ENCODE measurements around the gene NCOA4.
A peak's percentile ranks its signal among the peaks of the same experiment; 100 is the strongest.
"Not testable (repeated sequence)": the region's sequence is repeated elsewhere in the genome, so short reads cannot be mapped to it uniquely, and the experiment has no call there.

NCOA4 gene

GRCh38 chr10:46052057-46052790, 21.8 kb upstream of the NCOA4 start:
- no peak for DNase-seq (ENCODE audit: low read depth)

GRCh38 chr10:46050941-46051623, 20.7 kb upstream of the NCOA4 start:
- DNase-seq (ENCODE audit: low read depth) = no peak

GRCh38 chr10:46049497-46049831, 19.0 kb upstream of the NCOA4 start:
- DNase-seq (ENCODE audit: low read depth) = not testable (repeated sequence)

GRCh38 chr10:46048152-46048551, 17.7 kb upstream of the NCOA4 start:
- no peak for DNase-seq (ENCODE audit: low read depth)

GRCh38 chr10:46046261-46046660, 15.8 kb upstream of the NCOA4 start, which contains the start of gene MSMB:
Gene MSMB (minus strand): TSS chr10:46046269. CDS start chr10:46046237, 32 bp downstream.
- no peak for DNase-seq (ENCODE audit: low read depth)

- no peak for DNase-seq (ENCODE audit: low read depth)
These were observed 12.1 kb upstream of the NCOA4 start for GRCh38 chr10:46042527-46042926.

- no peak for DNase-seq (ENCODE audit: low read depth)
These were observed 9.6 kb upstream of the NCOA4 start for GRCh38 chr10:46040004-46040403.

GRCh38 chr10:46037107-46037825, 6.8 kb upstream of the NCOA4 start:
- no peak for DNase-seq (ENCODE audit: low read depth)

- no peak for DNase-seq (ENCODE audit: low read depth)
These were observed 5.8 kb upstream of the NCOA4 start for GRCh38 chr10:46035923-46036849.

- no peak for DNase-seq (ENCODE audit: low read depth)
These were observed 3.2 kb upstream of the NCOA4 start for GRCh38 chr10:46033602-46034011.

GRCh38 chr10:46031648-46032532, 1.5 kb upstream of the NCOA4 start:
- DNase-seq (ENCODE audit: low read depth) = no peak

- DNase-seq (ENCODE audit: low read depth) = no peak
These were observed 877 bp downstream of the NCOA4 start for GRCh38 chr10:46029461-46030030.

- peak; percentile 6 for DNase-seq (ENCODE audit: low read depth)
These were observed 1.6 kb downstream of the NCOA4 start for GRCh38 chr10:46028584-46029460.

GRCh38 chr10:46026106-46026505, 4.3 kb downstream of the NCOA4 start:
- DNase-seq (ENCODE audit: low read depth) = no peak

- no peak for DNase-seq (ENCODE audit: low read depth)
These were observed 5.0 kb downstream of the NCOA4 start for GRCh38 chr10:46025406-46025805.

- DNase-seq (ENCODE audit: low read depth) = no peak
These were observed 5.5 kb downstream of the NCOA4 start for GRCh38 chr10:46024948-46025347.

GRCh38 chr10:46022978-46023702, 7.3 kb downstream of the NCOA4 start:
- peak; percentile 54 for DNase-seq (ENCODE audit: low read depth)

- no peak for DNase-seq (ENCODE audit: low read depth)
These were observed 10.1 kb downstream of the NCOA4 start for GRCh38 chr10:46020344-46020657.
